Activated CD8-positive, alpha-beta T cell treated with anti-CD3 and anti-CD28 coated beads for 36 hours (primary cell): ENCODE measurements around the gene DTNBP1. TPM values are rescaled to one million over a fixed set of nuclear protein-coding genes. Genes with fewer than 3 reads are reported as not detected.

Source experiments
- ATAC-seq: fragments of 200-7000 bp; cut with Tn5 transposase; one replicate; pipeline ENCODE4 v1.10.0; 2021; ENCODE audit warnings: mild to moderate bottlenecking, moderate library complexity
- CTCF ChIA-PET: fragments of 350-600 bp; sonication (Branson Sonifier 250); formaldehyde crosslinking; loops from one replicate; lab custom pipeline; 2021; ENCODE audit warnings: antibody characterized with exemption; lab: Charles Lee
- POLR2A ChIA-PET: fragments of 350-600 bp; sonication (Branson Sonifier 250); formaldehyde crosslinking; loops from one replicate; lab custom pipeline; 2021; ENCODE audit warnings: antibody characterized with exemption; lab: Charles Lee
- DNase-seq: peaks from one replicate; pipeline ENCODE4 v3.0.0-alpha.2; 2020
- H3K27ac Mint-ChIP-seq: one replicate; pipeline ENCODE4 v1.8.0; 2021; ENCODE audit warnings: mild to moderate bottlenecking, mixed read lengths
- H3K27me3 Mint-ChIP-seq: one replicate; pipeline ENCODE4 v1.8.0; 2021; ENCODE audit warnings: mixed read lengths
- H3K36me3 Mint-ChIP-seq: one replicate; pipeline ENCODE4 v1.8.0; 2021; ENCODE audit warnings: low read depth, mixed read lengths
- H3K4me1 Mint-ChIP-seq: one replicate; pipeline ENCODE4 v1.8.0; 2021; ENCODE audit warnings: low read depth, mixed read lengths
- H3K4me3 Mint-ChIP-seq: one replicate; pipeline ENCODE4 v1.8.0; 2021; ENCODE audit warnings: mild to moderate bottlenecking, moderate library complexity, mixed read lengths
- H3K9me3 Mint-ChIP-seq: one replicate; pipeline ENCODE4 v1.8.0; 2021; ENCODE audit warnings: mixed read lengths
- intact Hi-C: fragments of 100-400 bp; cut with micrococcal nuclease; formaldehyde crosslinking; loops from one replicate; pipeline ENCODE4 v1.10.0; 2022
- total RNA-seq, 2 experiments: library from RNA; stranded (reverse); gene quantifications; one replicate each; pipeline ENCODE4 v1.2.3, GENCODE V29; 2021
- TF ChIP-seq, protein P1 (sequence below): fragments of 200-600 bp; IDR thresholded peaks from one replicate; pipeline ENCODE4 v1.8.0; 2022; ENCODE audit warnings: antibody characterized with exemption, mild to moderate bottlenecking

DTNBP1 gene
- total RNA-seq, 2 experiments from 2014 or later = 12.6 to 14.6 TPM

DNA sequence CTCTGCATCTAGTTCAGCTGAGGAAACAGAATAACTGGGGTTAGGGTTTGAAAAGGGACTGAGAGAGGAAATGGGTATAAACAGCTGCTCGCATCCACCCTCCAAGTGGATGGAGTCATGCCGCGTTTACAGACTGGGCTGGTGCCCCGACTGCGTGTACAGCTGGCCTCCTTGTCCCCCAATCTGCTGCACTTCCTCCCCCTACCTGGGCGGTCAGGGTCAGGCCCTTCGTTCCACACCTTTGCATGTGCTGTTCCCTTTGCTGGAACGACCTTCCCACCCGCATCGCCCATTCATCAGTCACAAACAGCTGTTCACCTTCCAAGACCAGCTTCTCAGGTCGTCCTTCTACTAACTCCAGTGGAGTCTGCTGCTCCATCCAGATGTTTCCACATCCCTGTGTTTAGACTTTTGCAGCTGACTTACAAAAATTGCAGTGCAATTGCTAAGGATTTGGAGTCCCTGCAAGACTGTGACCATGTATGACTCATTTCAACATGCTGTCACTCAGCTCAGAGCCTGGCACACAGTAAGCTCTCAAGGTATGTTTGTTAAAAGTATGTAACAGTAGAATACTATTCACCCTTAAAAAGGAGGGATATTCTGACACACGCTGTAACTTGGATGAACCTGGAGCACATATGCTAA lies 129.3 kb downstream of the DTNBP1 start:
- POLR2A ChIA-PET = interaction anchor here (0.9 to 1.3 kb wide), 2 partner anchors 9 to 13 kb away, joined by 3 to 4 read pairs; no protein-coding TSS in a partner anchor
- intact Hi-C loops = no loop called here
- CTCF ChIA-PET = interaction anchor here (1.9 kb wide), 1 partner anchor 11 kb away, joined by 5 read pairs; no protein-coding TSS in a partner anchor
- H3K27me3 Mint-ChIP-seq = no peaks in the 10 kb centered on the region
- TF ChIP-seq, protein P1, sequence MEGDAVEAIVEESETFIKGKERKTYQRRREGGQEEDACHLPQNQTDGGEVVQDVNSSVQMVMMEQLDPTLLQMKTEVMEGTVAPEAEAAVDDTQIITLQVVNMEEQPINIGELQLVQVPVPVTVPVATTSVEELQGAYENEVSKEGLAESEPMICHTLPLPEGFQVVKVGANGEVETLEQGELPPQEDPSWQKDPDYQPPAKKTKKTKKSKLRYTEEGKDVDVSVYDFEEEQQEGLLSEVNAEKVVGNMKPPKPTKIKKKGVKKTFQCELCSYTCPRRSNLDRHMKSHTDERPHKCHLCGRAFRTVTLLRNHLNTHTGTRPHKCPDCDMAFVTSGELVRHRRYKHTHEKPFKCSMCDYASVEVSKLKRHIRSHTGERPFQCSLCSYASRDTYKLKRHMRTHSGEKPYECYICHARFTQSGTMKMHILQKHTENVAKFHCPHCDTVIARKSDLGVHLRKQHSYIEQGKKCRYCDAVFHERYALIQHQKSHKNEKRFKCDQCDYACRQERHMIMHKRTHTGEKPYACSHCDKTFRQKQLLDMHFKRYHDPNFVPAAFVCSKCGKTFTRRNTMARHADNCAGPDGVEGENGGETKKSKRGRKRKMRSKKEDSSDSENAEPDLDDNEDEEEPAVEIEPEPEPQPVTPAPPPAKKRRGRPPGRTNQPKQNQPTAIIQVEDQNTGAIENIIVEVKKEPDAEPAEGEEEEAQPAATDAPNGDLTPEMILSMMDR = no peak
- ATAC-seq = no peak
- H3K27ac Mint-ChIP-seq = no peak overlapping the region
- H3K9me3 Mint-ChIP-seq = no peaks in the 10 kb centered on the region
- H3K36me3 Mint-ChIP-seq = peaks cover 21% of the 10 kb centered on the region
- peaks cover 6% of the 10 kb centered on the region for H3K4me1 Mint-ChIP-seq
- DNase-seq = no peak
- no peak overlapping the region for H3K4me3 Mint-ChIP-seq

DNA sequence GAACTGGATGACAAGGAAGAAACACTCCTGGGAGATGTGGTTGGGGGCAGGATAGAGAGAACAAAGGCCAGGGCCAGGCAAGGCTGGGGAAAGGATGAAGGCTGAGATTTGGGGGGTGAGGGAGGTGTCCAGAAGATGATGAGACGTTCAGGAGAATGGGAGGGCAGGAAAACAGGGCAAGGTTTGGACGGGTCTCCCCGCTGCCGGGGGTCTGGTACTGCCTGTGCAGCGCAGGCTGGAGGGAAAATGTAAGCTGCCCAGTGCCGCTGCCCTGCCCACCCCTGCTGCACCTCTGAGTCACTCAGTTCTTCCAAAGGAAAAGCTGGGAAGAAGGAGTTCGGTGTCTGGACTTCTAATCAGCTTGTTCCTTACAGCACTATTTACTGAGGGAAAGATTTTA lies 130.9 kb downstream of the DTNBP1 start:
- ChIA-PET POLR2A (no interaction called here), CTCF (no interaction called here)
- H3K27ac Mint-ChIP-seq = no peak overlapping the region
- TF ChIP-seq, protein P1 = no peak
- intact Hi-C loops = no loop called here
- H3K4me3 Mint-ChIP-seq = no peak overlapping the region
- H3K27me3 Mint-ChIP-seq = no peaks in the 10 kb centered on the region
- H3K9me3 Mint-ChIP-seq = peaks cover 4% of the 10 kb centered on the region
- H3K36me3 Mint-ChIP-seq = peaks cover 31% of the 10 kb centered on the region
- peaks cover 6% of the 10 kb centered on the region for H3K4me1 Mint-ChIP-seq
- ATAC-seq (no peak), DNase-seq (no peak)

DNA sequence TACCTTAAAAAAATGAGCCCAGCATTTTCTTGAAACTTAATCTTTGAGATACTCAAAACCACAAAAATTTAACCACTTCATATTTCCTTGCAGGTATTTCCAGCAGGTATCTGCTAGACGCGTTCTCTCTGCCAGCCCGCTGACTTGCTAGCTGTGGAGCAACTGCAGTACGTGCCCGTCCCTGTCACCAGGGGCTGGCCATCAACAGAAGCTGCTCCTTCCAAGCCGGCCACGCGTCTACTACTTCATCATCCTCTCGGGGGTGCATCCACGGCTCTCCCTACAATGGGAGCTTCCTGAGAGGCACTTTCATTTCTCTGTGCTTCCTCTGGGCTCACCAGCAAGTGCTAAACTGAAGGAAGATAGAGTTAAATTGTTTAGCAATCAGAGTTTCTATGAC lies 132.4 kb downstream of the DTNBP1 start:
- Mint-ChIP-seq H3K27ac (no peak overlapping the region), H3K36me3 (peaks cover 46% of the 10 kb centered on the region), H3K4me1 (peaks cover 8% of the 10 kb centered on the region), H3K9me3 (peaks cover 9% of the 10 kb centered on the region), H3K27me3 (no peaks in the 10 kb centered on the region), H3K4me3 (no peak overlapping the region)
- intact Hi-C loops = no loop called here
- DNase-seq = no peak
- TF ChIP-seq, protein P1 = no peak
- CTCF ChIA-PET = no interaction called here
- no peak for ATAC-seq
- POLR2A ChIA-PET = no interaction called here

DNA sequence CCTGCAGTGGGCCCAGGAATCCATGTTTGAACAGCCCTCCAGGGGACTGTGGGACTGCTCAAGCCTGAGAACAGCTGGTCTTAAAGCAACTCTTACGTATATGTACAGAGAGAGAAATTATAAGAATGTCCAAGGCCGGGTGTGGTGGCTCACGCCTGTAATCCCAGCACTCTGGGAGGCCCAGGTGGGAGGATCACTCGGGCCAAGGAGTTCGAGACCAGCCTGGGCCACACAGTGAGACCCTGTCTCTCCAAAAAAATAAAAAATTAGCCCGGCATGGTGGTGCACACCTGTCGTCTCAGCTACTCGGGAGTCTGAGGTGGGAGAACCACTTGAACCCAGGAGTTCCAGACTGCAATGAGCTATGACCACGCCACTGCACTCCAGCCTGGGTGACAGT lies 134.0 kb downstream of the DTNBP1 start:
- DNase-seq = no peak
- CTCF ChIA-PET = interaction anchor here (2.4 kb wide), 1 partner anchor 94 kb away, joined by 13 read pairs; no protein-coding TSS in a partner anchor
- H3K9me3 Mint-ChIP-seq = peaks cover 9% of the 10 kb centered on the region
- H3K27me3 Mint-ChIP-seq = no peaks in the 10 kb centered on the region
- H3K36me3 Mint-ChIP-seq = peaks cover 55% of the 10 kb centered on the region
- H3K27ac Mint-ChIP-seq = no peak overlapping the region
- TF ChIP-seq, protein P1 = no peak
- no peak overlapping the region for H3K4me3 Mint-ChIP-seq
- peaks cover 8% of the 10 kb centered on the region for H3K4me1 Mint-ChIP-seq
- no peak for ATAC-seq
- intact Hi-C loops = no loop called here
- POLR2A ChIA-PET = no interaction called here

DNA sequence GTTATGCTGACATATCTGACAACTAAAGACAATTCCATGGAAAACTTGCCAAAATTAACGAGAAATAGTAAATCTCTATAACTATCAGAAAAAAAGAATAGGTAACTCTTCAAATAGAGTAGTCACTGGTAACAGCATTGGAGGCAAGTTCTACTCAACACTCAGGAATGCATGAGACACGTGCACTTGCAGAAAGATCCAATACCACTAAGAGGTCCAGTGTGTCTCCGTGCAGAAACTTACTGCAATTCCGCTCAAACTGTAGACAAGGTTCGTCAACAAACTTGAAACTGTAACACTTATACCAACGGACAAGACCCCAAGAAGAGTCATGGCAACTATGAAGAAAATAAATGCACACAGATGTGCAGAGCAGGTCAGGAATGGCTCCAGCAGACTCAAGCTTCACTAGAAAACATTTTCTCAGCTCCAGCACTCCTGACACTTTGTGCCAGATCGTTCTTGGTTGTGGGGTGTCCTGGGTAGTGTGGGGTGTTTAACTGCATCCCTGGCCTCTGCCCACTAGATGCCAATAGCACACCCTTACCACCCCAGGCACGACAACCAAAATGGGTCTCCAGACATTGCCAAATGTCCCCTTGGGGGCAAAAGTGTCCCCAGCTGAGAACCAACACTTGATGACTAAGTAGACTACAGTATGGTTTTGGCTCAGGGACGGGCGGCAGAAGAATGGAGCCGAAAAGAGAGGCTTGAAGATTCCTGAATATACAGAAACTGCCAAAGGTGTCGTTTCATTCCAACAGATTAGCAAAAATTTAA lies 134.8 kb downstream of the DTNBP1 start:
- H3K27ac Mint-ChIP-seq = no peak overlapping the region
- no peak for DNase-seq
- no peak for ATAC-seq
- CTCF ChIA-PET = interaction anchor here (1.4 to 2.4 kb wide), 2 partner anchors 9 to 95 kb away, joined by 3 to 13 read pairs; no protein-coding TSS in a partner anchor
- H3K9me3 Mint-ChIP-seq = peaks cover 9% of the 10 kb centered on the region
- TF ChIP-seq, protein P1 = no peak
- H3K36me3 Mint-ChIP-seq = peaks cover 61% of the 10 kb centered on the region
- POLR2A ChIA-PET = interaction anchor here (0.6 kb wide), 1 partner anchor 652 kb away, joined by 3 read pairs; no protein-coding TSS in a partner anchor
- intact Hi-C loops = no loop called here
- no peaks in the 10 kb centered on the region for H3K27me3 Mint-ChIP-seq
- no peak overlapping the region for H3K4me3 Mint-ChIP-seq
- peaks cover 8% of the 10 kb centered on the region for H3K4me1 Mint-ChIP-seq
